Kidney epithelial cell (primary cell): Measurements from ENCODE around the gene TMC8. TPM values are rescaled to one million over a fixed set of nuclear protein-coding genes. Genes with fewer than 3 reads are reported as not detected.
"Not testable (repeated sequence)": the region's sequence is repeated elsewhere in the genome, so short reads cannot be mapped to it uniquely, and the experiment has no call there.

Source experiments
- DNase-seq: peaks from one replicate; pipeline ENCODE4 v3.0.0-alpha.2; 2010; ENCODE audit warnings: low read depth
- H3K27me3 ChIP-seq: 2 replicates; pipeline ENCODE4 v1.6.0; 2011; ENCODE audit warnings: low read length; ENCODE audit not compliant: control insufficient read depth, insufficient read depth
- H3K36me3 ChIP-seq: 2 replicates; pipeline ENCODE4 v1.5.1; 2011; ENCODE audit warnings: low read length; ENCODE audit not compliant: control insufficient read depth, insufficient read depth
- H3K4me3 ChIP-seq: 2 replicates; pipeline ENCODE4 v1.5.1; 2011; ENCODE audit warnings: low read depth, mild to moderate bottlenecking, control low read depth, low read length
- total RNA-seq: library from RNA; depleted of rRNA; stranded (reverse); fragments of >200 nt; gene quantifications from 2 replicates; pipeline ENCODE4 v1.2.3, GENCODE V29; 2015
- TF ChIP-seq, protein P1 (sequence below): IDR thresholded peaks from 2 replicates; pipeline ENCODE4 v1.5.1; 2011; ENCODE audit warnings: mild to moderate bottlenecking, moderate library complexity, low read length, control low read depth, inconsistent platforms; ENCODE audit not compliant: insufficient read depth, poor library complexity, severe bottlenecking

The TMC8 gene, protein sequence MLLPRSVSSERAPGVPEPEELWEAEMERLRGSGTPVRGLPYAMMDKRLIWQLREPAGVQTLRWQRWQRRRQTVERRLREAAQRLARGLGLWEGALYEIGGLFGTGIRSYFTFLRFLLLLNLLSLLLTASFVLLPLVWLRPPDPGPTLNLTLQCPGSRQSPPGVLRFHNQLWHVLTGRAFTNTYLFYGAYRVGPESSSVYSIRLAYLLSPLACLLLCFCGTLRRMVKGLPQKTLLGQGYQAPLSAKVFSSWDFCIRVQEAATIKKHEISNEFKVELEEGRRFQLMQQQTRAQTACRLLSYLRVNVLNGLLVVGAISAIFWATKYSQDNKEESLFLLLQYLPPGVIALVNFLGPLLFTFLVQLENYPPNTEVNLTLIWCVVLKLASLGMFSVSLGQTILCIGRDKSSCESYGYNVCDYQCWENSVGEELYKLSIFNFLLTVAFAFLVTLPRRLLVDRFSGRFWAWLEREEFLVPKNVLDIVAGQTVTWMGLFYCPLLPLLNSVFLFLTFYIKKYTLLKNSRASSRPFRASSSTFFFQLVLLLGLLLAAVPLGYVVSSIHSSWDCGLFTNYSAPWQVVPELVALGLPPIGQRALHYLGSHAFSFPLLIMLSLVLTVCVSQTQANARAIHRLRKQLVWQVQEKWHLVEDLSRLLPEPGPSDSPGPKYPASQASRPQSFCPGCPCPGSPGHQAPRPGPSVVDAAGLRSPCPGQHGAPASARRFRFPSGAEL
- total RNA-seq: 5.5 and 6.4 TPM in 2 replicates

DNA sequence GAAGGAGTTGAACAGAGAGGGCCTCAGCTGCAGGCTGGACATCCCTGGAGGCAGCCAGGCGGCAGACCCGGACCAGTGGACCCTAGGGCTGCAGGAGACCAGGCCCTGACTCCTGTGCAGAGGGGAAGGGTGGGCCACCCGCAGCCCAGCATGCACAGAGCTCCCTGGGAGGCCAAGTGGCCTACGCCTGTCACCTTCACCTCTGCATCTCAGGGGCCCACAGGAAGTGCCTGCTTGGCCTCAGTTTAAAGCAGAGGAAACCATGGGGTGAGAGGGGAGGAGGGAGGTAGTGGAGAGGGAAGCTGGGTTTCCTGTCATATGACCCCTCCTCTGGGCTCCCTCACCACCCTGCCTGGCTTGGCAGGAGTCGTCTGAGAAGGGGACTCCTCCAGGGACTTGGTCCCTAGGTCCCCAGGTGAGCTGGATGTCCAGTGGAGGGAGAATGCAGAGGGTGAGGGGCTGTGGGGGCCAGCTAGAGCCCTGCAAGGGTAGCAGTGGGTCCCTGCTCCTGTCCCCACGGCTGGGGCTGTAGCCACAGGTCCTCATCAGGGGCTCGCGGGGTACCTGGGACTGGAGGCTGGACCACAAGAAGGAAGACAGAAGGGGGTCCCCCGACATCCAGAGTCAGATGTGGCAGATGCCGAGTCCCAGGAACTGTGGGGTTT lies at the start of gene TMC8:
TSS of gene TMC8 (plus strand) at position 335 of the 665 bp plus-strand sequence. CDS start 818 bp downstream, outside the sequence.
- DNase-seq: no peak
- no peak within 1 kb of the TSS for H3K4me3 ChIP-seq
- H3K27me3 ChIP-seq: peaks cover 27% of the 10 kb centered on the region
- H3K36me3 ChIP-seq: no peaks in the 10 kb centered on the region
- TF ChIP-seq, protein P1, sequence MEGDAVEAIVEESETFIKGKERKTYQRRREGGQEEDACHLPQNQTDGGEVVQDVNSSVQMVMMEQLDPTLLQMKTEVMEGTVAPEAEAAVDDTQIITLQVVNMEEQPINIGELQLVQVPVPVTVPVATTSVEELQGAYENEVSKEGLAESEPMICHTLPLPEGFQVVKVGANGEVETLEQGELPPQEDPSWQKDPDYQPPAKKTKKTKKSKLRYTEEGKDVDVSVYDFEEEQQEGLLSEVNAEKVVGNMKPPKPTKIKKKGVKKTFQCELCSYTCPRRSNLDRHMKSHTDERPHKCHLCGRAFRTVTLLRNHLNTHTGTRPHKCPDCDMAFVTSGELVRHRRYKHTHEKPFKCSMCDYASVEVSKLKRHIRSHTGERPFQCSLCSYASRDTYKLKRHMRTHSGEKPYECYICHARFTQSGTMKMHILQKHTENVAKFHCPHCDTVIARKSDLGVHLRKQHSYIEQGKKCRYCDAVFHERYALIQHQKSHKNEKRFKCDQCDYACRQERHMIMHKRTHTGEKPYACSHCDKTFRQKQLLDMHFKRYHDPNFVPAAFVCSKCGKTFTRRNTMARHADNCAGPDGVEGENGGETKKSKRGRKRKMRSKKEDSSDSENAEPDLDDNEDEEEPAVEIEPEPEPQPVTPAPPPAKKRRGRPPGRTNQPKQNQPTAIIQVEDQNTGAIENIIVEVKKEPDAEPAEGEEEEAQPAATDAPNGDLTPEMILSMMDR: no peak

DNA sequence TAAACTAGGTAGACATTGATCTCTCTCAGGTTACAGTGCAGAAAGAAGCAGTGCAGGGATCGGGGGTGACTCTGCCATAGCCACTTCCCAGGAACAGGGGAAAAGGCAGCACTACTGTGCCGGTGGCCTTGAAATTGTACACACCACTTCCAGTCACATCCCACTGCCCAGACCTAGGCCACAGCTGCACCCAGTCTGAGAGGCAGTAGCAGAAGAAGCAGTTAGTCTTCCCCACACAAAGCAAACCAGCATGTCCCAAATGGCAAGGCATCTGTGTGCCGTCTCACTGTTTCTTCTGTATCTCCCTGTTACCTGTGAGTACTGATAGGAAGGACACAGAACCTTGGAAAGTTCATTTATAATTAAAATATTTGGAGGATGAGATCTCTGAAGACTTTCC lies 49.0 kb upstream of the TMC8 start:
- TF ChIP-seq, protein P1: no peak
- Histone ChIP-seq H3K36me3 (no peaks in the 10 kb centered on the region), H3K4me3 (no peak overlapping the region), H3K27me3 (no peaks in the 10 kb centered on the region)
- DNase-seq: no peak

DNA sequence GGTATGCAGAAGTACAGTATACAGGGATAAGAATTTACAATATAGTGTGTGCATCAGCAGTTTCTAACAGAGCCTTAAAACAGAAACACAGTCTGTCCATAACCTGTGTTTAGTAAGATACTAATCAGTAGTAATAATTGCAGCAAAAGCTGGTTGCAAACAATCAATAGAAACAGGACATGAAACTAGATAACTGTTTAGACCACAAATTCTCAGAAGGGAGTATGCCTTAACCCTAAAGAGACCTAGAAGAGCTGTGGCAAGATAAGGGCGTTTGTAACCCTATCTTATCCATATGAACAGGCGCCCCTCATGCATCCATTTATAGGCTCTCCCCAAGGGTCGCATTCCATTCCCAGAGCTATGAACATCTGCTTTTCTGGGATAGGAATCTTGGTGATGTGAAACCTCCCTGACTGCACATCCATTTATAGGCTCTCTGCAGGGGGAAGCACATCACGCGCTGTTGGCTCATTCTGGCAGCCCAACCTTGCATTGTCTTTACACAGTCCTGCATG lies 48.2 kb upstream of the TMC8 start:
- not testable (repeated sequence) for DNase-seq, H3K36me3 ChIP-seq, H3K4me3 ChIP-seq, H3K27me3 ChIP-seq

DNA sequence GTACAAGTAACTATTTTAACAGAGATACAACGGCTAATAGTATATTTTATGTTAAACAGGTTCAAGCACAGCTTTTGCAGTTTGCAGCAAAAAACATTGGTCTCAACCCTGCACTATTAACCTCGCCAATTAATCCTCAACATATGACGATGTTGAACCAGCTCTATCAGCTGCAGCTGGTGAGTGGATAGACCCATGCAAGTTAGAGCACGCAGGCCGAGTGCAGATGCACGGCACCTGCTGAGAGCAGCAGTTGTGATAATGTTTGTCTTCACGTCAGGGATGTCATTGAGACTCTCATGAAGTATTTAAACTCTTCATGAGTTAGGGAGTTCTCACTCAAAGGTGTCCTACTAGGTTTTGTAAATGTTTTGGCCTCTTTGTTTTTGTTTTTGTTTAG lies 47.6 kb upstream of the TMC8 start:
- DNase-seq: no peak
- no peaks in the 10 kb centered on the region for H3K27me3 ChIP-seq
- TF ChIP-seq, protein P1: no peak
- H3K4me3 ChIP-seq: no peak overlapping the region
- H3K36me3 ChIP-seq: no peaks in the 10 kb centered on the region

DNA sequence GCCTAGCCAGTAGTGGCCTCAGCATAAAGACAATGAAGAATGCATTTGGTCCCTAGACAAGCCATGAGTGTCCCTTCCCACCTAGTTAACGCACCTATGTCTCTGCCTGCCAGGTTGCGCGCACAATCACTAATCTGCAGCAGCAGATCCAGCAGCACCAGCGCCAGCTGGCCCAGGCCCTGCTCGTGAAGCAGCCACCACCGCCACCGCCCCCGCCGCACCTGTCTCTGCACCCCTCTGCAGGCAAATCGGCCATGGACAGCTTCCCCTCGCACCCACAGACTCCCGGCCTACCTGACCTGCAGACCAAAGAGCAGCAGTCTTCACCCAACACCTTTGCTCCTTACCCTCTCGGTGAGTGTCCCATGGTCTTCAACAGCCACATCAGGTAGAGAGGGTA lies 43.8 kb upstream of the TMC8 start:
- DNase-seq: no peak
- H3K4me3 ChIP-seq: no peak overlapping the region

More for the DNA sequence above, 43.8 kb upstream of the TMC8 start:
- no peaks in the 10 kb centered on the region for H3K27me3 ChIP-seq
- TF ChIP-seq, protein P1: no peak
- no peaks in the 10 kb centered on the region for H3K36me3 ChIP-seq
